Muscle layer of duodenum (tissue), 2 donors: Measurements from ENCODE around the gene RHPN2.

Experiments
- H3K27ac ChIP-seq: one replicate; pipeline ENCODE4 v1.7.0; 2013; ENCODE audit warnings: mild to moderate bottlenecking, low read length
- H3K27me3 ChIP-seq: one replicate; pipeline ENCODE4 v1.7.0; 2013; ENCODE audit warnings: low read depth, mild to moderate bottlenecking, control low read depth, low read length
- H3K36me3 ChIP-seq, 2 donors: one replicate each; pipeline ENCODE4 v1.7.0; 2013; ENCODE audit warnings: low read length in 2 of 2, control low read depth in 1 of 2, mild to moderate bottlenecking in 1 of 2; ENCODE audit not compliant: insufficient read depth in 2 of 2, control insufficient read depth in 1 of 2
- H3K4me1 ChIP-seq, 2 donors: one replicate each; pipeline ENCODE4 v1.7.0; 2013; ENCODE audit warnings: low read length in 2 of 2, mild to moderate bottlenecking in 2 of 2, control low read depth in 1 of 2, moderate library complexity in 1 of 2; ENCODE audit not compliant: insufficient read depth in 2 of 2, control insufficient read depth in 1 of 2
- H3K4me3 ChIP-seq, 2 donors: one replicate each; pipeline ENCODE4 v1.7.0; 2013; ENCODE audit warnings: low read length in 2 of 2, low read depth in 1 of 2, mild to moderate bottlenecking in 1 of 2
- H3K9me3 ChIP-seq, 2 donors: one replicate each; pipeline ENCODE4 v1.7.0; 2013; ENCODE audit warnings: low read length in 2 of 2, control low read depth in 1 of 2, mild to moderate bottlenecking in 1 of 2; ENCODE audit not compliant: control insufficient read depth in 1 of 2
- donor health status: healthy.

Gene RHPN2

DNA sequence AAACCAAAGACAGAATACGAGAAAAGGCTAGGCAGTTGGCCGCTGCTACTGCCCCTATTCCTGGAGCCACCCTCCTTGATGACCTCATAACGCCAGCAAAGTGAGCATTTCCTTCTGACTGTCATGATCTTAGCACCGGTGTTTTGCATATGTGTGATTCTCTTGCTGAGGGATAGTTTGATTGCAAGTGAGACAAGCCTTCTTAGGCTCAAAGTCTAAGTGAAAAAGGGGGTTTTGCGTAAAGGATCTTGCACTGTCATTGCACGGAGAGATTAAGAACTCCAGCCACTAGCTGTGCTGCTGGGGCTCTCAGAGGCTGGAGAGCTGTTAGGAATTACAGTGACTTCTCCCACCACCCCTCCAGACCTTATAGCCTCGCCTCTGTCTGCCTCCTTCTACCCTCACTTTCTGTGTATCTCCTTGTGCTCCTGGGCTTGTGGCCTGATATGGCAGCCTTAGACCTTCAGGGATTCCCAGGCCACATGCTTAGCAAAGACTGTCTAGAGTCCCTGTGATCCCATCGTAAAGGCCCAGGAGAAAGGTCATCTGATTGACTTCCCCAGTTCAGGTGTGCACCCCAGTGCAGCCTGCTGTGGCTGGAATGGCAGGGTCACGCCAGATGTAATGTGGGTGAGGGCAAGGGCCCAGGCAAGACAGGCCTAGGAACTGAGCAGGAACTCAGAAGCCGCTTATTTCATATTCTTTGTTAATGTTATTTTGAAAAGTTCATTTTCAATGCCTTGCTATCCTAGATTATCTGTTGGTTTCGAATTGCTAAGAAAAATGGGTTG is 28.9 kb upstream of the RHPN2 start:
- H3K27ac ChIP-seq: no peak overlapping the region
- no peaks in the 10 kb centered on the region for H3K27me3 ChIP-seq
- H3K4me3 ChIP-seq: no peak overlapping the region
- H3K36me3 ChIP-seq: peaks cover 61 to 87% of the 10 kb centered on the region in 2 donors
- H3K4me1 ChIP-seq: no peaks in the 10 kb centered on the region
- no peaks in the 10 kb centered on the region for H3K9me3 ChIP-seq

DNA sequence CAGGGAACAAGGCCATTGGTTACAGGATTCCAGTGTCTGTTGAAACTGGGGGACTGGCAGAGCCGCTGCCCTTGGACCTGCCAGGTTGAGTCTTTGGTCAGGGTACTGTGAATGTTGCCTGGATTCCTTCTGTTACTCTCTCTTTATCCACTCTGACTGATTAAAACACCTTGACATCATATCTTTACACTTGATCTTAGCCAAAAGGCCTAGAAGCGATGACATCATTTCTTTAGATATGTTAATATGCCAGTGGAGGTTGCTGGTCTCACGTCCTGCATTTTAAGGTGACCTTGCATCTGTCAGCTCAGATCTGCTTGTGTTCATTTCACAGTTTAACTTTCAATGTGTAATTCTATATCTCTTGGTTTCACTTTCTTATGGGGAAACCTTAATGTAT is 25.5 kb upstream of the RHPN2 start:
- Histone ChIP-seq H3K27me3 (no peaks in the 10 kb centered on the region), H3K27ac (no peak overlapping the region), H3K4me3 (no peak overlapping the region), H3K4me1 (no peaks in the 10 kb centered on the region), H3K36me3 (peaks cover 38 to 63% of the 10 kb centered on the region in 2 donors), H3K9me3 (no peaks in the 10 kb centered on the region)

DNA sequence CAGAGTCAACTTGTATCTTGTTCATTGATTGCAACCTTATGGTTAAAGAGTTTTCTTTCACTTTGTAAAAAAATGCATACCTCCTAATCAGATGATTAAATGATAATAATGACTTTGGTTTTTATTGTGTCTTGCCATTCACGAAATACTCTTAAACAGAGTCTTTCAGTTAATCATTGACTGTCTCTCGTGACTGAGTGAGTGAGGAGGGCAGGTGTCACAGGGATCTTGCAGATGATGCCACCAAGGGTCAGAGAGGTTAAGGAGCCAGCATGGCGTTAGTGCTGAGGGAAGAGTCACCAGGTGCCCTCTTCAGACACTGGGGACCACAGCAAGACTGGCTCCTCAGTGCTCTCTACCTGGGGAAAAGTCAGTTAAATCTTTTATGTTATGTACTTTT is 24.3 kb upstream of the RHPN2 start:
- Histone ChIP-seq H3K36me3 (peaks cover 31 to 52% of the 10 kb centered on the region in 2 donors), H3K4me3 (no peak overlapping the region), H3K27ac (no peak overlapping the region), H3K27me3 (no peaks in the 10 kb centered on the region), H3K4me1 (no peaks in the 10 kb centered on the region), H3K9me3 (no peaks in the 10 kb centered on the region)

GRCh38 chr19:33086955-33087354 is 22.3 kb upstream of the RHPN2 start:
- Histone ChIP-seq H3K9me3 (no peaks in the 10 kb centered on the region), H3K4me3 (no peak overlapping the region), H3K36me3 (peaks cover 17 to 35% of the 10 kb centered on the region in 2 donors), H3K4me1 (peaks cover 0 to 6% of the 10 kb centered on the region in 2 donors), H3K27me3 (no peaks in the 10 kb centered on the region), H3K27ac (no peak overlapping the region)

DNA sequence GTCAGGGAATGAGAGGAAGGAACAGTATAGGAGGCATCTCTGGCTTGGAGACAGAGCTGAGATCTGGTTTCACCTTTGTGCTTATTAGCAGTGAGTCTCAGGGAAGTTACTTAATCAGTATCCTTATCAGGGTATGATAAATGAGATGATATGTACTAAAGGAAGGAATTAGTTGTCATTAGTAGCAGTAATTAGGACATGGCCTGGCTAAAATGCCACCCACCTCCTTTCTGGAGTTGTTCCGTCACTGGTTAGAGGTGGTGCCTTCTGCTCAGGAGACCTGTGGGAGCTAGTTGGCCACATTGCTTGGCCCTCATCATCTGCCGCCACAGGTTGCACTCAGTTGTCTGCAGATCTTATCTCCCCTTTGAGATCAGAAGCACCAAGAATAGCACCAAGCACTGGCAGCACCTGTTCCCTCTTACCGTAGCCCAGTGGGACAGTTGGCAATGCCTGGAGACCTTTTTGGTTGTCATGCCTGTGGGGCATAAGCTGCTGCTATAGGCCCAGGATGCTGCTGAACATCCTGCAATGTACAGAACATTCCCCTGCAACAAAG is 21.0 kb upstream of the RHPN2 start:
- peaks cover 7 to 24% of the 10 kb centered on the region in 2 donors for H3K36me3 ChIP-seq
- H3K4me3 ChIP-seq: no peak overlapping the region
- no peaks in the 10 kb centered on the region for H3K9me3 ChIP-seq

DNA sequence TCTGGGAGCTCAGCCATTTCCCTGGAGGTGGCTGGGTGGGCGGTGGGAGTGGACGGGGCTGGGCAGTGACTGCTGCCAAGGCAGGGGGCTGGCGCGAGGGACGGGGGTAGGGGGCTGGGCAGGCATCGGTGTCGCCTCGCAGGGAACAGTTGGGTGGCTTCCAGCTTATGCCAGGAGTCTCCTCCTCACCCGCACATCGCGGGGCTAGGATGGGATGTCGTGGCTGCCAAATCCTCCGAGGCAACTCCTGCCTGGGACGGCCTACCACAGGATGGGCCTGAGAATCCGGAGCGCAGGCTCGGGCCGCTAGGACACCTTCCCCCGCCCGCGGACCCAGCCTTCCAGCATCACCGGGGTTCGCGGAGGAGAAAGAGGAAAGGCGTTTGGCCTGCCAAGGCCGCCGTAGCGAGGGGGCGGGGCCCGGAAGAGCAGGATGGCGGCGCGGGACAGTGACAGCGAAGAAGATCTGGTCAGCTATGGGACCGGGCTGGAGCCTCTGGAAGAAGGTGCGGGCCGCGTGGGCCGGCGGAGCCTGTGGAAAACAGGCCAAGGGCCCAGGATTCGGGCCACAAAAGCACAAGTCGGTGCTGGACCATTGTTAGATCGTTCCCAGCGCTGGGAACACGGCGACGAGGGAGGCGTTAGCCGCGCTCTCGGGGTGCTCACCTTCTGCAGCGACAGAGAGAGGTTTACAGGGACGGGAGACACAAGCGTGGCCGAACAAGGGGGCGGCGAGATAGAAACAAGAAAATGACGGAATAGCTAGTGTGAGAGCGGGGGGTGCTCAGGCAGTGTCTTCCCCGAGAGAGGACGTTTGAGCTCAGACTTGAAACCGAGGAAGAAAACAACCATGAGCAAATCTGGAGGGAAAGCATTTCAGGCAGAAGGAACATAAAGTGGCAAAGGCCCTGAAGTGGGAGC is 16.3 kb upstream of the RHPN2 start, which contains the start of gene GPATCH1:
GPATCH1 (plus strand) TSS at position 421 of the 921 bp plus-strand sequence; CDS start at position 434, 13 bp downstream.
- Histone ChIP-seq H3K9me3 (no peaks in the 10 kb centered on the region), H3K4me1 (peaks cover 0 to 12% of the 10 kb centered on the region in 2 donors), H3K27ac (peak within 1 kb of the TSS; percentile 83), H3K27me3 (no peaks in the 10 kb centered on the region), H3K4me3 (peak within 1 kb of the TSS; percentile 93 to 99), H3K36me3 (no peaks in the 10 kb centered on the region)

More for the DNA sequence above, 21.0 kb upstream of the RHPN2 start:
- peaks cover 0 to 12% of the 10 kb centered on the region in 2 donors for H3K4me1 ChIP-seq
- no peaks in the 10 kb centered on the region for H3K27me3 ChIP-seq
- no peak overlapping the region for H3K27ac ChIP-seq

DNA sequence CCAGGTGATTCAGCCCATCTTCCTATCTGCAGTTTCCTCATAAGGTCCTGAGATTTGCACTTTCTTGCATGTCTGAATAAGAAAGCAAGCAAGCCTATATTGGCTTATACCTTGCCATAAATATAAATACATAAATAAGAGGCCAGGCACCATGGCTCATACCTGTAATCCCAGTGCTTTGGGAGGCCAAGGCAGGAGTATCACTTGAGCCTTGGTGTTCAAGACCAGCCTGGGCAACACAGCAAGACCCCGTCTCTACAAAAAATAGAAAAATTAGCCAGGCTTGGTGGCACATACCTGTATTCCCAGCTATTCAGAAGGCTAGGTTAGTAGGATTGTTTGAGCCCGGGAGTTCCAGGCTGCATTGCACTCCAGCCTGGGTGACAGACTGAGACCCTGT is 10.8 kb upstream of the RHPN2 start:
- Histone ChIP-seq H3K9me3 (no peaks in the 10 kb centered on the region), H3K4me1 (no peaks in the 10 kb centered on the region), H3K4me3 (no peak overlapping the region), H3K27ac (no peak overlapping the region), H3K27me3 (no peaks in the 10 kb centered on the region), H3K36me3 (no peaks in the 10 kb centered on the region)

DNA sequence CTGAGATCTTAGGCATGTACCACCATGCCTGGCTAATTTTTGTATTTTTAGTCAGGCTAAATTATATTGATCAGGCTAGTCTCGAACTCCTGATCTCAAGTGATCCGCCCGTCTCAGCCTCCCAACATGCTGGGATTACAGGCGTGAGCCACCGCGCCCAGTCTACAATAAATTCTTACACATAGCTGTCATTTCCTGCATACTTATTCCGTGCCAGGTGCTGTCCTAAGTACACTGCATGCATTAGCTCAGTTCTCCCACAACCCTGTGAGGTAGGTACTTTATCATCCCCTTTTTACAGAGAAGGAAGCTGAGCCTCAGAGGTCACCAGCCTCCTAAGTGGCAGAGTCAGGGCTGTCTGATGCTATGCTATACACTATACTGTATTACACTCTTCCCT is 7.2 kb upstream of the RHPN2 start:
- Histone ChIP-seq H3K27me3 (no peaks in the 10 kb centered on the region), H3K9me3 (no peaks in the 10 kb centered on the region), H3K27ac (no peak overlapping the region), H3K4me3 (no peak overlapping the region), H3K36me3 (no peaks in the 10 kb centered on the region), H3K4me1 (no peaks in the 10 kb centered on the region)

GRCh38 chr19:33067121-33067520 is 2.4 kb upstream of the RHPN2 start:
- Histone ChIP-seq H3K9me3 (no peaks in the 10 kb centered on the region), H3K4me3 (no peak overlapping the region), H3K27me3 (no peaks in the 10 kb centered on the region), H3K36me3 (no peaks in the 10 kb centered on the region), H3K4me1 (peaks cover 0 to 13% of the 10 kb centered on the region in 2 donors), H3K27ac (no peak overlapping the region)

DNA sequence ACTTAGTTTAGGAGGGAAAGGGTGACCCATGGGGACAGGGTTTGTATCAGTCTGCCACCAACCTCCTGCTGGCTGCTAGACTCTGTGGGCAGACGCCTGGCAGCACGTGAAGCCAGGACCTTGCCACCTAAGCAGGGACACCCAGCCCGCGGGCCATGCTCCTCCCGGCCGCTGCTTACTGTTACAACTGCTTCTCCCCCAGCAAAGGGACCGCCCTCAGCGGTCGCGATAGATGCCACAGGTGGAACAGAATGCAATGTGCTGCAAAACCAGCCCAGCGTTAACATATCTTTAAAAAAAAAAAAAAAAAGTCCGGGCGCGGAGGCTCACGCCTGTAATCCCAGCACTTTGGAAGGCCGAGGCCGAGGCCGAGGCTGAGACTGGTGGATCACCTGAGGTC is 1.9 kb upstream of the RHPN2 start:
- no peak overlapping the region for H3K27ac ChIP-seq
- H3K27me3 ChIP-seq: no peaks in the 10 kb centered on the region
- no peaks in the 10 kb centered on the region for H3K36me3 ChIP-seq
- no peaks in the 10 kb centered on the region for H3K9me3 ChIP-seq
- no peak overlapping the region for H3K4me3 ChIP-seq
- H3K4me1 ChIP-seq: peaks cover 0 to 13% of the 10 kb centered on the region in 2 donors

DNA sequence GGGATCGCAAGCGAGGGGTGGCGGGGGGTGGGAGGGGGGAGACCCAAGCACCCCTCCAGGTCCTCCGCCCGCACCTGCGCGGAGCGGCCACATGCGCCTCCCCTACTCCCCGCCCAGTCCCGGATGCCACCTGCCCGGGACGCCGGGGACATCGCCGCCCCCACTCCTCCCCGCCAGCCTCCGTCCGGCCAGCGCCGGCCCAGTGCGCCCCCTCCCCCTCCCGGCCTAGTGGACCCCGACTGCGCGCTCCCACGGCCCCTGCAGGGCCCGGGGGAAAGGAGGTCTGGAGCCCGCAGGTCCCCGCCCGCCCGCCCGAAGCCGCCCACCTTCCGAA is 263 bp downstream of the RHPN2 start:
- H3K9me3 ChIP-seq: no peaks in the 10 kb centered on the region
- H3K27ac ChIP-seq: no peak overlapping the region
- H3K27me3 ChIP-seq: no peaks in the 10 kb centered on the region
- H3K4me1 ChIP-seq: peaks cover 0 to 13% of the 10 kb centered on the region in 2 donors
- peak overlapping the region in 1 of 2 donors; percentile 60 for H3K4me3 ChIP-seq
- no peaks in the 10 kb centered on the region for H3K36me3 ChIP-seq
